GM18508 (cell line): ENCODE data around the gene PREB.

Experiments used
- ATAC-seq: cut with Tn5 transposase; IDR thresholded peaks from one replicate; pipeline ENCODE4 v1.9.1; 2021; ENCODE audit warnings: moderate number of reproducible peaks; ENCODE audit not compliant: insufficient read depth, unreplicated experiment

Gene PREB

DNA sequence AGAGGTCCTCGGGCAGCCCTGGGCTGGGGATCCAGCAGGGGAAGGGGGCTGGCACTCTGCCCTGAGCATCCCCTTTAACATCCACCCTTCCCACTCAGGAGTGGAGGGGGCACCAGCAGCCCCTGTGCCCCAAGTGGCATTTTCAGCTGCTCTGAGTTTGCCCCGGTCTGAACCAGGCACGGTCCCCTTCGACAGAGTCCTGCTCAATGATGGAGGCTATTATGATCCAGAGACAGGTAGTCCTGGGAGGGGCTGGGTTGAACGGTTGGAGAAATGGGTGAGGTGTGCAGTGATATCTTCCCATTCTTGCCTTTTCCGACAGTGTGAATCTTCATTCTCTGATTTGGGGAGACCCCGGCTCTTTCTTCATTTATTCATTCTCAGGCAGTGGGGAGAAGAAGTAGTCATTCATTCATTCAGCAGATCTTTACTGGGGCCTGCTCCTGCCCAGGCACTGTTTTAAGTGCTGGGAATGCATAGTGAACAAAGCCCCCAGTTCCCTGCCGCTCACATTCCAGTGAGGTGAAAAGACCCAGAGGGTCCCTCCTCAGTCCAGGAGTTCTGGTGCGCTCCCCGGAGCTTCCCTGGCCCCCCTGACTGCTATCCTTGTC is 49.3 kb downstream of the PREB start:
- no peak for ATAC-seq

DNA sequence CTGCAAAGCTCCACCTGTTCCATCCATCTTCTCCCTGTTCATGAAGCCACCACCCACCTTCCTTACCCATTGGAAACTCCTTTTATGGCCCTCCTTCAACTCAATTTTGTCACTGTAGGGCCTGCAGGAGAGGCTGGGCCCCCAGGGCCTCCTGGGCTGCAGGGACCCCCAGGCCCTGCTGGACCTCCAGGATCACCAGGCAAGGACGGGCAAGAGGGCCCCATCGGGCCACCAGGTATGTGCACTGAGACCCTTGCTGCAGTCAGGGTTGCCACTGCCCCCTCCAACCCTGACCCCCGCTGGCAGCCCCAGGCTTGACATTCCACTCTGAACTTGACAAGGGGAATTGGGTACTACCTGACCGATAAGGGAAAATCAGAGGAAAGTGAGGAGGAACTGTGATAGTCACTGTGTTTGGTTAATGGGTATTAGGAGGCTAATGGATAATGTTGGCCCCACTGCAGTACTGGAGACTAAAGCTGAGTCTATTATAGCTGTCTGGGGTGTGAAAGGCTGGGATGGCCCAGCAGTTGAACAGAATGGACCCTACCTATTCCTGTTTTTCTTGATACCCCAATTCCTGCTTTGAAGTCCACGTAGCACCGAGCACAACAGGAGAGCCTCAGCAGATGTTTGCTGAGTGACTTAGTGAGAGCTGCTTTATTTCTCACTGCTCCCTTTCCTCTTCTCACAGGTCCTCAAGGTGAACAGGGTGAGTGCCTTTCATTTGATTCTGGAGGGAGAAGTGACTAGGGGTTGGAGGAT is 50.0 kb downstream of the PREB start:
- no peak for ATAC-seq

DNA sequence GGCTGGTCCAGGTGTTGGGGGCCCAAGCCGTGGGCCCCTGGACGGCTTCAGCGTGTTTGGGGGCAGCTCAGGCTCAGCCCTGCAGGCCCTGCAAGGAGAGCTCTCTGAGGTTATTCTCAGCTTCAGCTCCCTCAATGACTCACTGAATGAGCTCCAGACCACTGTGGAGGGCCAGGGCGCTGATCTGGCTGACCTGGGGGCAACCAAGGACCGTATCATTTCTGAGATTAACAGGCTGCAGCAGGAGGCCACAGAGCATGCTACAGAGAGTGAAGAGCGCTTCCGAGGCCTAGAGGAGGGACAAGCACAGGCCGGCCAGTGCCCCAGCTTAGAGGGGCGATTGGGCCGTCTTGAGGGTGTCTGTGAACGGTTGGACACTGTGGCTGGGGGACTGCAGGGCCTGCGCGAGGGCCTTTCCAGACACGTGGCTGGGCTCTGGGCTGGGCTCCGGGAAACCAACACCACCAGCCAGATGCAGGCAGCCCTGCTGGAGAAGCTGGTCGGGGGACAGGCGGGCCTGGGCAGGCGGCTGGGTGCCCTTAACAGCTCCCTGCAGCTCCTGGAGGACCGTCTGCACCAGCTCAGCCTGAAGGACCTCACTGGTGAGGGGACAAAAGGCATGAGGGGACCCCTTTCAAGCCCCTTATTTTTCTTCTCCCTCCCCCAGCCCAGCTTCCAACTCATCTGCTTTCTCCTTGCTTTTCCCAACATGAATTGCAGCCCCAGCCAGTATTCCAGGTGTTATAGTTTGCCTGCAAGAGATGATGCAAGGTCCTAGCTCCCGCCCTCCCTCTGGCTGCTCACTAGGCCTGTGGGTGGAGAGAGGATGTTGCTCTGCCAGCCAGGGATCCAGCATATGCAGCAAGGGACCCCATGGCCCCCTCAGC is 50.8 kb downstream of the PREB start:
- no peak for ATAC-seq

DNA sequence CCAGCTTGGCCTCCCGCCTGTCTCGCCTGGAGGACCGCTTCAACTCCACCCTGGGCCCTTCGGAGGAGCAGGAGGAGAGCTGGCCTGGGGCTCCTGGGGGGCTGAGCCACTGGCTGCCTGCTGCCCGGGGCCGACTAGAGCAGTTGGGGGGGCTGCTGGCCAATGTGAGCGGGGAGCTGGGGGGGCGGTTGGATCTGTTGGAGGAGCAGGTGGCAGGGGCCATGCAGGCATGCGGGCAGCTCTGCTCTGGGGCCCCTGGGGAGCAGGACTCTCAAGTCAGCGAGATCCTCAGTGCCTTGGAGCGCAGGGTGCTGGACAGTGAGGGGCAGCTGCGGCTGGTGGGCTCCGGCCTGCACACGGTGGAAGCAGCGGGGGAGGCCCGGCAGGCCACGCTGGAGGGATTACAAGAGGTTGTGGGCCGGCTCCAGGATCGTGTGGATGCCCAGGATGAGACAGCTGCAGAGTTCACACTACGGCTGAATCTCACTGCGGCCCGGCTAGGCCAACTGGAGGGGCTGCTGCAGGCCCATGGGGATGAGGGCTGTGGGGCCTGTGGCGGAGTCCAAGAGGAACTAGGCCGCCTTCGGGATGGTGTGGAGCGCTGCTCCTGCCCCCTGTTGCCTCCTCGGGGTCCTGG is 51.5 kb downstream of the PREB start:
- no peak for ATAC-seq

DNA sequence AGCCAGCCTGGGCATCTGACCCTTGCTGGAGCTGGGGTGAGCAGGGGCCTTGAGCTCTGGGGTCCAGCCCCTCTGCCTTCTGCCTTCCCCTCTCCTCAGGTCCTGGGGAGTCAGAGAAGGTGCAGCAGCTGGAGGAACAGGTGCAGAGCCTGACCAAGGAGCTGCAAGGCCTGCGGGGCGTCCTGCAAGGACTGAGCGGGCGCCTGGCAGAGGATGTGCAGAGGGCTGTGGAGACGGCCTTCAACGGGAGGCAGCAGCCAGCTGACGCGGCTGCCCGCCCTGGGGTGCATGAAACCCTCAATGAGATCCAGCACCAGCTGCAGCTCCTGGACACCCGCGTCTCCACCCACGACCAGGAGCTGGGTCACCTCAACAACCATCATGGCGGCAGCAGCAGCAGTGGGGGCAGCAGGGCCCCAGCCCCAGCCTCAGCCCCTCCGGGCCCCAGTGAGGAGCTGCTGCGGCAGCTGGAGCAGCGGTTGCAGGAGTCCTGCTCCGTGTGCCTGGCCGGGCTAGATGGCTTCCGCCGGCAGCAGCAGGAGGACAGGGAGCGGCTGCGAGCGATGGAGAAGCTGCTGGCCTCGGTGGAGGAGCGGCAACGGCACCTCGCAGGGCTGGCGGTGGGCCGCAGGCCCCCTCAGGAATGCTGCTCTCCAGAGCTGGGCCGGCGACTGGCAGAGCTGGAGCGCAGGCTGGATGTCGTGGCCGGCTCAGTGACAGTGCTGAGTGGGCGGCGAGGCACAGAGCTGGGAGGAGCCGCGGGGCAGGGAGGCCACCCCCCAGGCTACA is 52.3 kb downstream of the PREB start:
- ATAC-seq, result no peak
